ENCODE data around the gene FGF19. TPM values are rescaled to one million over a fixed set of nuclear protein-coding genes. Genes with fewer than 3 reads are reported as not detected.
A peak's percentile ranks its signal among the peaks of the same experiment; 100 is the strongest.
"Not testable (repeated sequence)": the region's sequence is repeated elsewhere in the genome, so short reads cannot be mapped to it uniquely, and the experiment has no call there.

FGF19 gene
- total RNA-seq, 1 experiment from 2014 or later, result not detected

GRCh38 chr11:69689484-69690319 is 14.1 kb downstream of the FGF19 start:
- Histone ChIP-seq H3K27me3 (ENCODE audit: low read length) (no peaks in the 10 kb centered on the region), H3K9me2 (replicated peaks; ENCODE audit: low read length) (no peaks in the 10 kb centered on the region), H3K27ac (ENCODE audit: low read length) (no peak overlapping the region), H3K4me2 (ENCODE audit: low read length) (no peak overlapping the region), H3K4me1 (ENCODE audit: insufficient read depth, low read length) (peaks cover 13% of the 10 kb centered on the region), H3F3A (ENCODE audit: low read length, unreplicated experiment) (no peaks in the 10 kb centered on the region), H3K9me3 (ENCODE audit: low read length) (no peaks in the 10 kb centered on the region), H4K20me1 (ENCODE audit: low read length) (no peaks in the 10 kb centered on the region), H2AFZ (ENCODE audit: low read length) (no peak overlapping the region), H3K4me3 (ENCODE audit: low read length) (no peak overlapping the region), H3K79me2 (ENCODE audit: low read length) (no peaks in the 10 kb centered on the region), H3K9ac (ENCODE audit: low read length) (no peak overlapping the region), H3K36me3 (ENCODE audit: low read depth, low read length) (no peaks in the 10 kb centered on the region)
- TF ChIP-seq EZH2phosphoT487 (IDR thresholded peaks at IDR 0.05; ENCODE audit: borderline replicate concordance, low read length) (no peak), CTCF (conservative IDR thresholded peaks at IDR 0.05; ENCODE audit: low read depth, low read length) (no peak), EZH2 (IDR thresholded peaks at IDR 0.05; ENCODE audit: low read length, unreplicated experiment) (no peak)
- CTCF ChIA-PET, result no interaction called here
- POLR2A ChIA-PET (ENCODE audit: unreplicated experiment), result no interaction called here
- intact Hi-C loops (cut with micrococcal nuclease), result loop anchor here (5.0 kb wide), 1 partner anchor 108 kb away; no protein-coding TSS in a partner anchor
- DNase-seq (no peak), ATAC-seq (no peak)
- no TSS peak for BruUV-seq (replicated peaks)

GRCh38 chr11:69687969-69688771 is 15.7 kb downstream of the FGF19 start:
- H3K9me2 ChIP-seq (replicated peaks; ENCODE audit: low read length); H3K36me3 ChIP-seq (ENCODE audit: low read depth, low read length); H3K4me3 ChIP-seq (ENCODE audit: low read length); H3K79me2 ChIP-seq (ENCODE audit: low read length); H3K4me2 ChIP-seq (ENCODE audit: low read length); BruUV-seq (replicated peaks); H3K27me3 ChIP-seq (ENCODE audit: low read length); H3K9ac ChIP-seq (ENCODE audit: low read length); H4K20me1 ChIP-seq (ENCODE audit: low read length); POLR2A ChIA-PET (ENCODE audit: unreplicated experiment); H2AFZ ChIP-seq (ENCODE audit: low read length); H3F3A ChIP-seq (ENCODE audit: low read length, unreplicated experiment); H3K27ac ChIP-seq (ENCODE audit: low read length); H3K9me3 ChIP-seq (ENCODE audit: low read length): not testable (repeated sequence)
- peaks cover 13% of the 10 kb centered on the region for H3K4me1 ChIP-seq (ENCODE audit: insufficient read depth, low read length)
- intact Hi-C loops (cut with micrococcal nuclease), result loop anchor here (5.0 kb wide), 1 partner anchor 109 kb away; no protein-coding TSS in a partner anchor
- ATAC-seq, result peak; percentile 15; the same call in 1 of the 2 replicates
- peak; percentile 63 for DNase-seq
- CTCF ChIA-PET, result interaction anchor here (0.7 kb wide), 1 partner anchor 780 kb away, joined by 3 read pairs; no protein-coding TSS in a partner anchor

- TF ChIP-seq CTCF (conservative IDR thresholded peaks at IDR 0.05; ENCODE audit: low read depth, low read length) (no peak), EZH2 (IDR thresholded peaks at IDR 0.05; ENCODE audit: low read length, unreplicated experiment) (no peak), EZH2phosphoT487 (IDR thresholded peaks at IDR 0.05; ENCODE audit: borderline replicate concordance, low read length) (no peak)
- no peak overlapping the region for H3K4me2 ChIP-seq (ENCODE audit: low read length)
- H3K27ac ChIP-seq (ENCODE audit: low read length), result no peak overlapping the region
- H3K4me1 ChIP-seq (ENCODE audit: insufficient read depth, low read length), result peaks cover 22% of the 10 kb centered on the region
- no peak overlapping the region for H2AFZ ChIP-seq (ENCODE audit: low read length)
- ChIA-PET CTCF (no interaction called here), POLR2A (ENCODE audit: unreplicated experiment) (no interaction called here)
- no peaks in the 10 kb centered on the region for H3K79me2 ChIP-seq (ENCODE audit: low read length)
- BruUV-seq (replicated peaks), result no TSS peak
- DNase-seq (no peak), ATAC-seq (no peak)
- intact Hi-C loops (cut with micrococcal nuclease), result loop anchor here (1.0 to 5.0 kb wide), 2 partner anchors 110 to 509 kb away; no protein-coding TSS in a partner anchor
- H3K9ac ChIP-seq (ENCODE audit: low read length), result no peak overlapping the region
- H3K36me3 ChIP-seq (ENCODE audit: low read depth, low read length), result no peaks in the 10 kb centered on the region
- no peak overlapping the region for H3K4me3 ChIP-seq (ENCODE audit: low read length)
- H3F3A ChIP-seq (ENCODE audit: low read length, unreplicated experiment), result peaks cover 2% of the 10 kb centered on the region
- H3K9me2 ChIP-seq (replicated peaks; ENCODE audit: low read length), result no peaks in the 10 kb centered on the region
- H4K20me1 ChIP-seq (ENCODE audit: low read length), result no peaks in the 10 kb centered on the region
- H3K9me3 ChIP-seq (ENCODE audit: low read length), result no peaks in the 10 kb centered on the region
- H3K27me3 ChIP-seq (ENCODE audit: low read length), result no peaks in the 10 kb centered on the region
Measured at GRCh38 chr11:69686856-69687255, 17.0 kb downstream of the FGF19 start.
